B cell (primary cell): ENCODE measurements around the gene ADH7. TPM values are rescaled to one million over a fixed set of nuclear protein-coding genes. Genes with fewer than 3 reads are reported as not detected.

Source experiments
- ATAC-seq: fragments of 200-7000 bp; cut with Tn5 transposase; one replicate; pipeline ENCODE4 v1.10.0; 2021; ENCODE audit warnings: low read depth, mild to moderate bottlenecking, moderate number of reproducible peaks, moderate library complexity
- CTCF ChIA-PET: fragments of 350-600 bp; sonication (Branson Sonifier 250); formaldehyde crosslinking; loops from one replicate; lab custom pipeline; 2021; ENCODE audit warnings: antibody characterized with exemption, inconsistent platforms; lab: Charles Lee
- POLR2A ChIA-PET: fragments of 350-600 bp; sonication (Branson Sonifier 250); formaldehyde crosslinking; loops from one replicate; lab custom pipeline; 2021; ENCODE audit warnings: antibody characterized with exemption; lab: Charles Lee
- DNase-seq: peaks from one replicate; pipeline ENCODE4 v3.0.0; 2013
- H2AFZ ChIP-seq: 2 replicates; pipeline ENCODE4 v1.6.1; 2012; ENCODE audit warnings: mild to moderate bottlenecking, low read depth, low read length; ENCODE audit not compliant: insufficient read depth, poor library complexity, severe bottlenecking
- H3K27ac ChIP-seq, 2 donors: 1 replicate in 1 of 2; 2 replicates in 1 of 2; pipeline ENCODE4 v1.5.1; 2012 to 2013; ENCODE audit warnings: low read length in 2 of 2, mild to moderate bottlenecking in 2 of 2, moderate library complexity in 1 of 2
- H3K27me3 ChIP-seq, 4 experiments: fragments of 200-600 bp in 1 of 4; sonication (generic) in 1 of 4; replicated peaks in 1 of 4; 1 replicate in 2 of 4; 2 replicates in 2 of 4; pipeline versions ENCODE4 v1.6.1 to v1.7.0; 2013 to 2016; ENCODE audit warnings: low read length in 3 of 4, mild to moderate bottlenecking in 2 of 4, mixed read lengths in 1 of 4, moderate library complexity in 1 of 4; ENCODE audit not compliant: insufficient read depth in 4 of 4, control insufficient read depth in 3 of 4; ENCODE audit errors: control extremely low read depth in 1 of 4
- H3K36me3 ChIP-seq, 2 experiments: replicated peaks in 1 of 2; 1 replicate in 1 of 2; 2 replicates in 1 of 2; pipeline versions ENCODE4 v1.6.1 to v1.7.1; 2013; ENCODE audit warnings: low read length in 1 of 2; ENCODE audit not compliant: insufficient read depth in 2 of 2, control insufficient read depth in 1 of 2; ENCODE audit errors: control extremely low read depth in 1 of 2, extremely low read depth in 1 of 2
- H3K4me1 ChIP-seq, 2 donors: fragments of 200-600 bp in 1 of 2; sonication (generic) in 1 of 2; 1 replicate in 1 of 2; 2 replicates in 1 of 2; pipeline versions ENCODE4 v1.5.1 to v1.6.1; 2013 to 2017; ENCODE audit warnings: low read length in 2 of 2; ENCODE audit not compliant: control insufficient read depth in 2 of 2, insufficient read depth in 2 of 2
- H3K4me2 ChIP-seq: replicated peaks from 2 replicates; pipeline ENCODE3; 2012; ENCODE audit warnings: mild to moderate bottlenecking, low read depth, low read length; ENCODE audit not compliant: poor library complexity, severe bottlenecking
- H3K4me3 ChIP-seq, 5 experiments: fragments of 200-600 bp in 1 of 5; sonication (generic) in 1 of 5; 1 replicate in 3 of 5; 2 replicates in 2 of 5; pipeline versions ENCODE4 v1.5.1 to v1.7.0; 2011 to 2016; ENCODE audit warnings: low read length in 4 of 5, mild to moderate bottlenecking in 4 of 5, low read depth in 2 of 5, control low read depth in 1 of 5, moderate library complexity in 1 of 5; ENCODE audit not compliant: insufficient read depth in 1 of 5; ENCODE audit errors: control extremely low read depth in 1 of 5, extremely low read depth in 1 of 5
- H3K79me2 ChIP-seq: fragments of 200-600 bp; sonication (generic); one replicate; pipeline ENCODE4 v1.6.0; 2016; ENCODE audit warnings: low read length; ENCODE audit not compliant: control insufficient read depth, insufficient read depth
- H3K9ac ChIP-seq: fragments of 200-600 bp; sonication (generic); 2 replicates; pipeline ENCODE4 v1.6.1; 2017; ENCODE audit warnings: mild to moderate bottlenecking, low read length, moderate library complexity
- H3K9me3 ChIP-seq, 3 donors: one replicate each; pipeline versions ENCODE4 v1.6.1 to v1.7.1; 2013; ENCODE audit warnings: low read length in 2 of 3; ENCODE audit not compliant: control insufficient read depth in 2 of 3, insufficient read depth in 1 of 3; ENCODE audit errors: control extremely low read depth in 1 of 3
- H4K20me1 ChIP-seq: 2 replicates; pipeline ENCODE4 v1.6.0; 2012; ENCODE audit warnings: mild to moderate bottlenecking, low read length; ENCODE audit not compliant: insufficient read depth, control insufficient read depth, poor library complexity, severe bottlenecking
- H3K27ac Mint-ChIP-seq: one replicate; pipeline ENCODE4 v1.8.0; 2021; ENCODE audit warnings: mixed read lengths
- H3K27me3 Mint-ChIP-seq: one replicate; pipeline ENCODE4 v1.8.0; 2021; ENCODE audit warnings: mixed read lengths
- H3K4me1 Mint-ChIP-seq: one replicate; pipeline ENCODE4 v1.8.0; 2021; ENCODE audit warnings: mixed read lengths
- H3K4me3 Mint-ChIP-seq: one replicate; pipeline ENCODE4 v1.8.0; 2021; ENCODE audit warnings: mixed read lengths
- H3K9me3 Mint-ChIP-seq: one replicate; pipeline ENCODE4 v1.8.0; 2022; ENCODE audit warnings: mixed read lengths; ENCODE audit not compliant: insufficient read depth
- EZH2 ChIP-seq: IDR thresholded peaks from 2 replicates; pipeline ENCODE4 v1.6.1; 2012; ENCODE audit warnings: borderline replicate concordance, low read depth, mild to moderate bottlenecking, moderate library complexity, low read length; ENCODE audit not compliant: insufficient read depth, poor library complexity, severe bottlenecking
- WGBS: methylation state at CpG from one replicate; pipeline ENCODE4 v1.1.5; 2013; ENCODE audit warnings: missing lambda C conversion rate; ENCODE audit not compliant: insufficient coverage; 5-methylcytosine and 5-hydroxymethylcytosine counted together
- intact Hi-C: fragments of 100-400 bp; cut with micrococcal nuclease; formaldehyde crosslinking; loops from one replicate; pipeline ENCODE4 v1.10.0; 2022
- polyA plus RNA-seq: library from polyadenylated mRNA; depleted of rRNA; stranded (reverse); fragments of >200 nt; gene quantifications from 2 replicates; pipeline ENCODE4 v1.2.3, GENCODE V29; 2012
- total RNA-seq, 2 donors: library from RNA; stranded (reverse); fragments of 120-200 nt in 1 of 2; gene quantifications; 1 replicate in 1 of 2; 2 replicates in 1 of 2; pipeline versions ENCODE4 v1.2.3 to v1.2.4, GENCODE V29; 2013 to 2022
- TF ChIP-seq, protein P1 (sequence below): fragments of 200-600 bp; IDR thresholded peaks from one replicate; pipeline ENCODE4 v1.8.0; 2022; ENCODE audit warnings: antibody characterized with exemption, mild to moderate bottlenecking

Gene ADH7
- total and polyA plus RNA-seq, 2 donors (not counting 1 experiment from before 2014, with no cell fraction given), result not detected

DNA sequence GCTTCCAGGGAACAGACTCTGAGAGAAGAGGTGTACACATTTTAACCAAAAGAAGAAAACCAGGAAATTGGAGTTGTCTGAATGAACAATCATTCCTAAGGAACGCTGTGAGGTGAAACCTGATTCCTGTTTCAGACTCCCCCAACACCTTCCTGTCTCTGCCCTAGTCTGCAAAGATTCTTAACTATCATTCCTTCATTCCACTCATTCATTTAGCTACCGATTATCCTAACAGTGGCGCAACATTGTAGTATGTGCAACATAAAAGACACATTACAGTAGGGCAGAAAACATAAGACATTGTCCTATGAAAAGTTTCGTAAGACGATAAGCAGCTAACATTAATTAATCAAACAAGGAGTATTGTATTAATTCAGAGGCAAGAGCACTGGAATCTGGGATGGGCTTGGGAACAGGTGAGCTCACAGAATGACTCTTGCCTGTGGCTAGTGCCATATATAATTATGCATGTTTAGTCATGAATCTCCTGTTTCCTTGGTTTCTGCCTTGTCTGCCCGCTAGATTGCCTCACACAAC, 23.8 kb upstream of the ADH7 start:
- Mint-ChIP-seq H3K4me1 (no peaks in the 10 kb centered on the region), H3K27me3 (peaks cover 23% of the 10 kb centered on the region), H3K9me3 (no peaks in the 10 kb centered on the region), H3K27ac (no peak overlapping the region), H3K4me3 (no peak overlapping the region)
- ChIA-PET CTCF (interaction anchor here (0.6 to 1.3 kb wide), 4 partner anchors 10 to 991 kb away, joined by 3 to 5 read pairs (median 3); no protein-coding TSS in a partner anchor), POLR2A (no interaction called here)
- Histone ChIP-seq H3K27me3 (peaks cover 0 to 7% (median 2%) of the 10 kb centered on the region in 4 experiments), H3K9ac (no peak overlapping the region), H3K79me2 (no peaks in the 10 kb centered on the region), H3K4me2 (no peak overlapping the region), H4K20me1 (no peaks in the 10 kb centered on the region), H3K4me1 (no peaks in the 10 kb centered on the region), H3K4me3 (no peak overlapping the region), H3K36me3 (no peaks in the 10 kb centered on the region), H3K9me3 (peaks cover 0 to 1% (median 0%) of the 10 kb centered on the region in 3 donors), H3K27ac (no peak overlapping the region), H2AFZ (no peak overlapping the region)
- intact Hi-C loops, result no loop called here
- 43% methylated on average over 2 of the region's 6 CpGs for WGBS
- ATAC-seq (no peak), DNase-seq (no peak)
- TF ChIP-seq, protein P1, sequence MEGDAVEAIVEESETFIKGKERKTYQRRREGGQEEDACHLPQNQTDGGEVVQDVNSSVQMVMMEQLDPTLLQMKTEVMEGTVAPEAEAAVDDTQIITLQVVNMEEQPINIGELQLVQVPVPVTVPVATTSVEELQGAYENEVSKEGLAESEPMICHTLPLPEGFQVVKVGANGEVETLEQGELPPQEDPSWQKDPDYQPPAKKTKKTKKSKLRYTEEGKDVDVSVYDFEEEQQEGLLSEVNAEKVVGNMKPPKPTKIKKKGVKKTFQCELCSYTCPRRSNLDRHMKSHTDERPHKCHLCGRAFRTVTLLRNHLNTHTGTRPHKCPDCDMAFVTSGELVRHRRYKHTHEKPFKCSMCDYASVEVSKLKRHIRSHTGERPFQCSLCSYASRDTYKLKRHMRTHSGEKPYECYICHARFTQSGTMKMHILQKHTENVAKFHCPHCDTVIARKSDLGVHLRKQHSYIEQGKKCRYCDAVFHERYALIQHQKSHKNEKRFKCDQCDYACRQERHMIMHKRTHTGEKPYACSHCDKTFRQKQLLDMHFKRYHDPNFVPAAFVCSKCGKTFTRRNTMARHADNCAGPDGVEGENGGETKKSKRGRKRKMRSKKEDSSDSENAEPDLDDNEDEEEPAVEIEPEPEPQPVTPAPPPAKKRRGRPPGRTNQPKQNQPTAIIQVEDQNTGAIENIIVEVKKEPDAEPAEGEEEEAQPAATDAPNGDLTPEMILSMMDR, result no peak
- TF ChIP-seq EZH2, result no peak

DNA sequence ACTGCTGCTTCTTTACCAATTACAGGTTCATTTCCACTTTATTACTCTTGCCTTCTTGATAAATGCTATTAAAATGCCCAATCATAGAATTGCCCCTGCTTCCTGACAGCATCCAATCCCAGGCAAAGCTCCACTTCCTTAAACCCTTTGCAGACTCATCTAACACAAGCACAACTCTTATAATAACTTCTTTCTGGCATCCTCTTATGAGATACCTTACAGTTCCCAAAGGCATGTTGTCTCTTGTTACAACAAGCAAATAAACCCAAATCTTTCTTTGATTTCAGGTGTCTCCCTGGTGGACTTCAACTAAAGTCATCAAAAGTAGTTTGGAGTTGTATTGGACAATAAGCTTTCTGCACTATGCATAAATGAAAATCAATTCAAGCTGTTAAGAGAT, 22.5 kb upstream of the ADH7 start:
- H3K4me1 ChIP-seq, result no peaks in the 10 kb centered on the region
- no peak overlapping the region for H3K9ac ChIP-seq
- H3K4me2 ChIP-seq, result no peak overlapping the region
- H3K4me1 Mint-ChIP-seq, result no peaks in the 10 kb centered on the region
- no peak overlapping the region for H3K27ac ChIP-seq
- H4K20me1 ChIP-seq, result no peaks in the 10 kb centered on the region
- H3K4me3 ChIP-seq, result no peak overlapping the region
- peaks cover 0 to 8% (median 4%) of the 10 kb centered on the region in 3 donors for H3K9me3 ChIP-seq
- H3K27me3 Mint-ChIP-seq, result peaks cover 19% of the 10 kb centered on the region
- H3K9me3 Mint-ChIP-seq, result no peaks in the 10 kb centered on the region
- ATAC-seq, result no peak
- H3K79me2 ChIP-seq, result no peaks in the 10 kb centered on the region
- no peak overlapping the region for H3K27ac Mint-ChIP-seq
- TF ChIP-seq, protein P1, result no peak
- no peak for TF ChIP-seq EZH2
- H3K27me3 ChIP-seq, result peaks cover 0 to 4% (median 1%) of the 10 kb centered on the region in 4 experiments
- no peak overlapping the region for H3K4me3 Mint-ChIP-seq
- intact Hi-C loops, result no loop called here
- CTCF ChIA-PET, result no interaction called here
- no peak for DNase-seq
- no peak overlapping the region for H2AFZ ChIP-seq
- H3K36me3 ChIP-seq, result no peaks in the 10 kb centered on the region
- POLR2A ChIA-PET, result no interaction called here
